Bronchial epithelial cell (primary cell): ENCODE results near the gene PON2. TPM values are rescaled to one million over a fixed set of nuclear protein-coding genes. Genes with fewer than 3 reads are reported as not detected.
A peak's percentile ranks its signal among the peaks of the same experiment; 100 is the strongest.

Source experiments
- DNase-seq: peaks from one replicate; pipeline ENCODE4 v3.0.0-alpha.2; 2010; ENCODE audit warnings: low read depth
- FAIRE-seq: peaks from 2 replicates; lab custom pipeline; 2011; peaks lifted over from hg19 to GRCh38; lab: Jason Lieb, UNC
- H3K27me3 ChIP-seq: 2 replicates; pipeline ENCODE4 v1.5.1; 2011; ENCODE audit warnings: low read length; ENCODE audit not compliant: control insufficient read depth, insufficient read depth
- H3K36me3 ChIP-seq: 2 replicates; pipeline ENCODE4 v1.5.1; 2011; ENCODE audit warnings: low read length; ENCODE audit not compliant: control insufficient read depth, insufficient read depth
- H3K4me3 ChIP-seq: 2 replicates; pipeline ENCODE4 v1.5.1; 2011; ENCODE audit warnings: mild to moderate bottlenecking, low read depth, low read length, control low read depth
- CTCF ChIP-seq: IDR thresholded peaks from 2 replicates; pipeline ENCODE4 v1.5.1; 2011; ENCODE audit warnings: mild to moderate bottlenecking, moderate library complexity, low read length, control low read depth, inconsistent platforms; ENCODE audit not compliant: insufficient read depth, severe bottlenecking
- total RNA-seq: library from RNA; depleted of rRNA; stranded (reverse); fragments of >200 nt; gene quantifications from 2 replicates; pipeline ENCODE4 v1.2.1, GENCODE V29; 2014

PON2 gene
- 40.8 and 52.4 TPM in 2 replicates for total RNA-seq

GRCh38 chr7:95434557-95435421 is at the start of gene PON2:
PON2 (minus strand) TSS chr7:95435028; CDS start chr7:95434951, 77 bp downstream.
- Histone ChIP-seq H3K36me3 (no peaks in the 10 kb centered on the region), H3K4me3 (peak within 1 kb of the TSS; percentile 70), H3K27me3 (no peaks in the 10 kb centered on the region)
- no peak for TF ChIP-seq CTCF
- DNase-seq (peak; percentile 68), FAIRE-seq (no peak)

GRCh38 chr7:95482424-95482823 is 47.6 kb upstream of the PON2 start:
- TF ChIP-seq CTCF, result no peak
- Histone ChIP-seq H3K27me3 (peaks cover 4% of the 10 kb centered on the region), H3K36me3 (no peaks in the 10 kb centered on the region), H3K4me3 (no peak overlapping the region)
- FAIRE-seq (no peak), DNase-seq (no peak)

GRCh38 chr7:95481271-95482165 is 46.7 kb upstream of the PON2 start:
- peaks cover 4% of the 10 kb centered on the region for H3K27me3 ChIP-seq
- no peak for TF ChIP-seq CTCF
- H3K4me3 ChIP-seq, result no peak overlapping the region
- FAIRE-seq, result no peak
- no peak for DNase-seq
- H3K36me3 ChIP-seq, result no peaks in the 10 kb centered on the region

- FAIRE-seq (no peak), DNase-seq (no peak)
- Histone ChIP-seq H3K36me3 (no peaks in the 10 kb centered on the region), H3K4me3 (no peak overlapping the region), H3K27me3 (peaks cover 2% of the 10 kb centered on the region)
- TF ChIP-seq CTCF, result no peak
These were observed 45.3 kb upstream of the PON2 start for GRCh38 chr7:95479992-95480624.

- no peak for FAIRE-seq
- Histone ChIP-seq H3K36me3 (no peaks in the 10 kb centered on the region), H3K4me3 (peak overlapping the region; percentile 8), H3K27me3 (no peaks in the 10 kb centered on the region)
- peak; percentile 49 for TF ChIP-seq CTCF
- peak; percentile 32 for DNase-seq
These were observed 43.6 kb upstream of the PON2 start for GRCh38 chr7:95478272-95479037.
